Endothelial cell of umbilical vein (primary cell): Measurements from ENCODE around the gene ABLIM2. TPM values are rescaled to one million over a fixed set of nuclear protein-coding genes. Genes with fewer than 3 reads are reported as not detected.

Experiments used
- BruUV-seq: library from RNA; stranded (reverse); fragments of 400-500 nt; replicated peaks from 2 replicates; lab custom pipeline; 2021; lab: Mats Ljungman, UMichigan
- CTCF ChIA-PET: fragments of 300-600, 350-600 bp; sonication (Branson Sonifier 250); formaldehyde crosslinking; loops from one replicate; lab custom pipeline; 2021; ENCODE audit warnings: antibody characterized with exemption, inconsistent platforms; lab: Charles Lee
- POLR2A ChIA-PET: fragments of 300-600, 350-600 bp; sonication (Branson Sonifier 250); formaldehyde crosslinking; loops from one replicate; lab custom pipeline; 2021; ENCODE audit warnings: antibody characterized with exemption, inconsistent platforms; lab: Charles Lee
- DNase-seq: peaks from one replicate; pipeline ENCODE4 v3.0.0-alpha.2; 2011; ENCODE audit warnings: low read depth, low spot score
- FAIRE-seq: peaks from 2 replicates; lab custom pipeline; 2011; peaks lifted over from hg19 to GRCh38; lab: Jason Lieb, UNC
- H2AFZ ChIP-seq: 2 replicates; pipeline ENCODE4 v1.6.0; 2012; ENCODE audit warnings: low read depth, low read length, control low read depth, inconsistent platforms
- H3K27ac ChIP-seq: 2 replicates; pipeline ENCODE4 v1.5.1; 2011; ENCODE audit warnings: low read depth, mild to moderate bottlenecking, control low read depth, low read length, moderate library complexity; ENCODE audit not compliant: insufficient read depth
- H3K27me3 ChIP-seq, 2 experiments: 2 replicates each; pipeline versions ENCODE4 v1.6.0 to v1.6.1; 2011; ENCODE audit warnings: low read length in 2 of 2, mixed read lengths in 1 of 2; ENCODE audit not compliant: control insufficient read depth in 2 of 2, insufficient read depth in 2 of 2
- H3K36me3 ChIP-seq, 2 experiments: 2 replicates in 1 of 2; 3 replicates in 1 of 2; pipeline ENCODE4 v1.5.1; 2011; ENCODE audit warnings: low read length in 2 of 2, mild to moderate bottlenecking in 1 of 2, moderate library complexity in 1 of 2; ENCODE audit not compliant: control insufficient read depth in 2 of 2, insufficient read depth in 2 of 2; ENCODE audit errors: extremely low read depth in 1 of 2
- H3K4me1 ChIP-seq: 3 replicates; pipeline ENCODE4 v1.5.1; 2011; ENCODE audit warnings: mild to moderate bottlenecking, low read length; ENCODE audit not compliant: control insufficient read depth, insufficient read depth; ENCODE audit errors: extremely low read depth
- H3K4me2 ChIP-seq: 2 replicates; pipeline ENCODE4 v1.6.1; 2011; ENCODE audit warnings: low read length, control low read depth, mixed read lengths; ENCODE audit not compliant: insufficient read depth
- H3K4me3 ChIP-seq, 3 experiments: fragments of 200-600 bp in 1 of 3; sonication (generic), shearing (Covaris generic) in 1 of 3; replicated peaks in 1 of 3; 2 replicates each; pipeline ENCODE4 v1.5.1; 2011 to 2016; ENCODE audit warnings: control low read depth in 3 of 3, low read length in 3 of 3, mild to moderate bottlenecking in 2 of 3, inconsistent platforms in 1 of 3, low read depth in 1 of 3, moderate library complexity in 1 of 3; ENCODE audit not compliant: insufficient read depth in 1 of 3
- H3K79me2 ChIP-seq: 2 replicates; pipeline ENCODE4 v1.6.0; 2012; ENCODE audit warnings: low read length, inconsistent platforms; ENCODE audit not compliant: control insufficient read depth, insufficient read depth
- H3K9ac ChIP-seq: replicated peaks from 2 replicates; pipeline ENCODE3; 2011; ENCODE audit warnings: low read length, control low read depth; ENCODE audit not compliant: insufficient read depth; ENCODE audit errors: extremely low read depth
- H3K9me1 ChIP-seq: replicated peaks from 3 replicates; pipeline ENCODE4 v1.6.0; 2011; ENCODE audit warnings: mild to moderate bottlenecking, low read length; ENCODE audit not compliant: control insufficient read depth, insufficient read depth; ENCODE audit errors: extremely low read depth
- H3K9me3 ChIP-seq: replicated peaks from 2 replicates; pipeline ENCODE4 v1.5.1; 2012; ENCODE audit warnings: low read length, inconsistent platforms; ENCODE audit not compliant: control insufficient read depth, insufficient read depth
- H4K20me1 ChIP-seq: replicated peaks from 2 replicates; pipeline ENCODE3; 2011; ENCODE audit warnings: mild to moderate bottlenecking, low read length; ENCODE audit not compliant: control insufficient read depth, insufficient read depth; ENCODE audit errors: extremely low read depth
- CTCF ChIP-seq, 2 donors: IDR thresholded peaks; 1 replicate in 1 of 2; 2 replicates in 1 of 2; pipeline ENCODE4 v1.5.1; 2011; ENCODE audit warnings: low read length in 2 of 2, mild to moderate bottlenecking in 2 of 2, moderate library complexity in 2 of 2, control low read depth in 1 of 2, inconsistent platforms in 1 of 2, low read depth in 1 of 2; ENCODE audit not compliant: insufficient read depth in 1 of 2; ENCODE audit errors: extremely low read depth in 1 of 2
- EZH2 ChIP-seq: IDR thresholded peaks from 2 replicates; pipeline ENCODE4 v1.6.1; 2012; ENCODE audit warnings: borderline replicate concordance, low read depth, mild to moderate bottlenecking, moderate library complexity, low read length, inconsistent platforms; ENCODE audit not compliant: severe bottlenecking
- FOS ChIP-seq: IDR thresholded peaks from 2 replicates; pipeline ENCODE4 v1.6.1; 2011; ENCODE audit warnings: mild to moderate bottlenecking, low read length, moderate library complexity, borderline replicate concordance; ENCODE audit not compliant: insufficient read depth
- GATA2 ChIP-seq: IDR thresholded peaks from 2 replicates; pipeline ENCODE4 v1.7.0; 2011; ENCODE audit warnings: low read depth, mild to moderate bottlenecking, moderate library complexity, mixed read lengths, low read length; ENCODE audit not compliant: insufficient read length, insufficient read depth
- JUN ChIP-seq: IDR thresholded peaks from 2 replicates; pipeline ENCODE4 v1.6.1; 2011; ENCODE audit warnings: borderline replicate concordance, low read depth; ENCODE audit not compliant: insufficient read length, insufficient read depth
- MAX ChIP-seq: IDR thresholded peaks from 2 replicates; pipeline ENCODE4 v1.6.1; 2011; ENCODE audit not compliant: insufficient read depth, insufficient read length
- MYC ChIP-seq: IDR thresholded peaks from one replicate; pipeline ENCODE4 v1.6.1; 2011; ENCODE audit warnings: mild to moderate bottlenecking, low read depth, low read length
- POLR2A ChIP-seq: IDR thresholded peaks from 2 replicates; pipeline ENCODE4 v1.6.1; 2012; ENCODE audit warnings: low read depth, mild to moderate bottlenecking, control low read depth, low read length
- POLR2AphosphoS5 ChIP-seq: IDR thresholded peaks from 2 replicates; pipeline ENCODE4 v1.6.1; 2012; ENCODE audit warnings: low read depth, mild to moderate bottlenecking, control low read depth, low read length, moderate library complexity; ENCODE audit not compliant: insufficient read depth
- dilution Hi-C: fragments of 300-500 bp; cut with MboI; formaldehyde crosslinking; loops from one replicate; pipeline ENCODE4 v1.15.0; 2019; ENCODE audit warnings: low sequenced_read_pairs; ENCODE audit not compliant: extremely low pct_ligation_motif_present
- intact Hi-C: fragments of 100-400 bp; cut with micrococcal nuclease; formaldehyde crosslinking; loops from one replicate; pipeline ENCODE4 v1.10.0; 2022
- polyA plus RNA-seq, 4 experiments: library from polyadenylated mRNA; depleted of rRNA in 3 of 4; stranded (reverse) in 3 of 4; unstranded in 1 of 4; fragments of >200 nt; gene quantifications; 2 replicates each; pipeline versions ENCODE4 v1.2.1 to v1.2.3, GENCODE V29; 2011 to 2012; ENCODE audit warnings: missing spikeins in 1 of 4
- total RNA-seq: library from RNA; stranded (reverse); gene quantifications from 2 replicates; pipeline ENCODE4 v1.2.3, GENCODE V29; 2021

The ABLIM2 gene
- total and polyA plus RNA-seq, 2 donors (not counting 3 experiments of a cell fraction or from before 2014, with no cell fraction given) = 0.28 to 0.66 TPM

GRCh38 chr4:8086783-8087445 lies 71.7 kb downstream of the ABLIM2 start:
- no TSS peak for BruUV-seq
- TF ChIP-seq EZH2 (no peak), FOS (no peak), MAX (no peak), GATA2 (no peak), MYC (no peak), CTCF (IDR thresholded peaks at IDR 0.05; ENCODE audit: extremely low read depth in 1 of 2, insufficient read depth in 1 of 2, low read depth in 1 of 2, low read length in 2 of 2) (no peak), POLR2A (no peak), JUN (no peak), POLR2AphosphoS5 (no peak)
- dilution Hi-C loops (no loop called here), intact Hi-C loops (no loop called here)
- Histone ChIP-seq H3K79me2 (no peaks in the 10 kb centered on the region), H3K4me1 (peaks cover 13% of the 10 kb centered on the region), H3K27me3 (no peaks in the 10 kb centered on the region), H3K9me3 (no peaks in the 10 kb centered on the region), H3K36me3 (no peaks in the 10 kb centered on the region), H3K27ac (no peak overlapping the region), H3K4me2 (no peak overlapping the region), H3K9ac (no peak overlapping the region), H3K4me3 (no peak overlapping the region), H2AFZ (no peak overlapping the region), H3K9me1 (no peaks in the 10 kb centered on the region), H4K20me1 (no peaks in the 10 kb centered on the region)
- no peak for DNase-seq
- ChIA-PET POLR2A (no interaction called here), CTCF (no interaction called here)
- FAIRE-seq = no peak
